ENCODE results near the gene GRIN2D. TPM values are rescaled to one million over a fixed set of nuclear protein-coding genes. Genes with fewer than 3 reads are reported as not detected.

The GRIN2D gene
- total and polyA plus RNA-seq, 2 of the 8 experiments (the other 6 are each of a cell fraction or from before 2014, with no cell fraction given) = 2.2 to 12.4 TPM

- TF ChIP-seq CTCF (IDR thresholded peaks at IDR 0.05; ENCODE audit: control extremely low read depth in 1 of 3, insufficient read depth in 1 of 3, low read depth in 1 of 3, low read length in 3 of 3) (no peak), TBP (IDR thresholded peaks at IDR 0.05; ENCODE audit: low read depth, low read length) (peak; percentile 17), USF2 (IDR thresholded peaks at IDR 0.05; ENCODE audit: low read length) (0 out of 2 replicates have a peak, but pooled peaks have one; percentile 11), SAP30 (IDR thresholded peaks at IDR 0.05; ENCODE audit: insufficient read depth, insufficient replicate concordance, low read length) (no peak), ZNF274 (IDR thresholded peaks at IDR 0.05; ENCODE audit: borderline replicate concordance, extremely low read depth, low read length) (no peak), E2F6 (IDR thresholded peaks at IDR 0.05) (no peak), JUN (IDR thresholded peaks at IDR 0.05; ENCODE audit: low read depth, low read length) (no peak), NRF1 (IDR thresholded peaks at IDR 0.05; ENCODE audit: low read depth, low read length) (no peak), SIN3A (conservative IDR thresholded peaks at IDR 0.05 in 1 of 2, IDR thresholded peaks at IDR 0.05 in 1 of 2; ENCODE audit: low read depth in 1 of 2, low read length in 2 of 2) (0 out of 4 replicates have a peak, but pooled peaks of 1 of the 2 experiments have one; percentile 39), TEAD4 (IDR thresholded peaks at IDR 0.05; ENCODE audit: low read depth, low read length) (peak; percentile 60), POLR2AphosphoS5 (IDR thresholded peaks at IDR 0.05; ENCODE audit: low read depth, low read length) (peak; percentile 87), SP2 (IDR thresholded peaks at IDR 0.05; ENCODE audit: low read length) (no peak), SRF (IDR thresholded peaks at IDR 0.05; ENCODE audit: low read depth, low read length) (no peak), TAF7 (optimal IDR thresholded peaks at IDR 0.05; ENCODE audit: borderline replicate concordance, low read depth, low read length) (no peak), RXRA (IDR thresholded peaks at IDR 0.05; ENCODE audit: insufficient read depth, low read depth, low read length) (no peak), CHD2 (IDR thresholded peaks at IDR 0.05; ENCODE audit: low read length) (no peak), ATF3 (IDR thresholded peaks at IDR 0.05; ENCODE audit: insufficient read depth, low read depth, low read length) (no peak), HDAC6 (IDR thresholded peaks at IDR 0.05; ENCODE audit: low read depth, low read length) (no peak)
These were observed 6.7 kb downstream of the GRIN2D start (continued) for GRCh38 chr19:48400018-48400742.

Measured in H1 (cell line).